ENCODE data around the gene DOLPP1. TPM values are rescaled to one million over a fixed set of nuclear protein-coding genes. Genes with fewer than 3 reads are reported as not detected.

Gene DOLPP1
- total RNA-seq, 1 experiment from 2014 or later, result 30.4 TPM

DNA sequence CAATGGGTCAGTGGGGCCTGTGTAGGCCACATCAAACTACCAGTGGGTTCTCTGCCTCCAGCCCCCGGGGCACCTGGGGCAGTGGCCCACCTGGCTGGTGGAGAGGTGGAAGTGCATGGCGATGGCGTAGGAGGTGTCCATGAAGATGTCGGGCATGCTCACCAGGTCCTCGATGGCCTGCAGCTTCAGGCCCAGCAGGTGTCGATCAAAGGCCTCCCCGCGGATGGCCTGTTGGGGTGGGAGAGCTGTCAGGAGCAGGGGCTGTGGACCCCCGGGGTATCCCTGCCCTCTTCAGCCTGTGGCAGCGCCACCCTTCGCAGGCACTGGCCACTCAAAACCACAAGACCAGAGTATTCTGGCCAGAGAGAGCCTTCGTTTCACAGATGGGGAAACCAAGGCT lies 15.0 kb downstream of the DOLPP1 start:
- TF ChIP-seq, protein P1, sequence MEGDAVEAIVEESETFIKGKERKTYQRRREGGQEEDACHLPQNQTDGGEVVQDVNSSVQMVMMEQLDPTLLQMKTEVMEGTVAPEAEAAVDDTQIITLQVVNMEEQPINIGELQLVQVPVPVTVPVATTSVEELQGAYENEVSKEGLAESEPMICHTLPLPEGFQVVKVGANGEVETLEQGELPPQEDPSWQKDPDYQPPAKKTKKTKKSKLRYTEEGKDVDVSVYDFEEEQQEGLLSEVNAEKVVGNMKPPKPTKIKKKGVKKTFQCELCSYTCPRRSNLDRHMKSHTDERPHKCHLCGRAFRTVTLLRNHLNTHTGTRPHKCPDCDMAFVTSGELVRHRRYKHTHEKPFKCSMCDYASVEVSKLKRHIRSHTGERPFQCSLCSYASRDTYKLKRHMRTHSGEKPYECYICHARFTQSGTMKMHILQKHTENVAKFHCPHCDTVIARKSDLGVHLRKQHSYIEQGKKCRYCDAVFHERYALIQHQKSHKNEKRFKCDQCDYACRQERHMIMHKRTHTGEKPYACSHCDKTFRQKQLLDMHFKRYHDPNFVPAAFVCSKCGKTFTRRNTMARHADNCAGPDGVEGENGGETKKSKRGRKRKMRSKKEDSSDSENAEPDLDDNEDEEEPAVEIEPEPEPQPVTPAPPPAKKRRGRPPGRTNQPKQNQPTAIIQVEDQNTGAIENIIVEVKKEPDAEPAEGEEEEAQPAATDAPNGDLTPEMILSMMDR (conservative IDR thresholded peaks at IDR 0.05; ENCODE audit: low read depth, low read length), result no peak
- TF ChIP-seq EZH2 (IDR thresholded peaks at IDR 0.05; ENCODE audit: borderline replicate concordance, low read depth, low read length, poor library complexity, severe bottlenecking), result no peak
- intact Hi-C loops (cut with micrococcal nuclease; ENCODE audit: unreplicated experiment), result no loop called here

DNA sequence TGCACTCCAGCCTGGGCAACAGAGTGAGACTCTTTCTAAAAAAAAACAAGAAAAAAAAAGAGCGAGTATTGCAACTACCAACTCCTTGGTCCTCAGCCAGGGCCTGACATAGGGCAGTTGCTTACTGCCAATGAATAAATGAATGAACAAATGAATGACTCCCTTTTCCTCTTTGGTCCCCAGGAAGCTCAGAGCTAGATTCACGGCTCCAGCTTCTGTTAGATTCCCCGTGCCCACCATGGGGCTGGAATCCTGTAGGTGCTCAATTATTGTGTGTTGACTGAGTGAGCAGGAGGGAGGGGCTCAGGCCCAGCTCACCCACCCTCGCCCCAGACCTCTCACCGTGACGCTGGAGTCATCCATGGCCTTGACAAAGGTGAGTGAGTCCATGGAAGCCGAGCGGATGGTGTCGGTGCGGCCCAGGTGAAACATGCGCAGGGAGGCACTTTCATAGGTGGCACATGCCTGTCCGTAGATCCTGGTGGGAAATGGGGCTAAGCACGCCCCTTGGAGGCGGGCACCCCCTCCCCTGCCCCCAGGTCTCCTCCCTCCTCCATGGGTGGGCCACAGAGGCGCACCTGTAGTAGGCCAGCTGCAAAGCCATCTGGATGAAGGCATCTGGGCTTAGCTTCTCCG lies 16.9 kb downstream of the DOLPP1 start:
- no peak for TF ChIP-seq EZH2 (IDR thresholded peaks at IDR 0.05; ENCODE audit: borderline replicate concordance, low read depth, low read length, poor library complexity, severe bottlenecking)
- Histone ChIP-seq H3K4me3 (ENCODE audit: low read depth, low read length, poor library complexity, severe bottlenecking) (no peak overlapping the region), H3K4me1 (ENCODE audit: insufficient read depth, low read length, poor library complexity, severe bottlenecking) (no peaks in the 10 kb centered on the region), H3K27ac (ENCODE audit: low read depth, low read length, poor library complexity, severe bottlenecking) (no peak overlapping the region), H3K27me3 (replicated peaks; ENCODE audit: insufficient read depth, low read depth, low read length, poor library complexity) (no peaks in the 10 kb centered on the region), H3K36me3 (ENCODE audit: insufficient read depth, low read length, poor library complexity, severe bottlenecking) (no peaks in the 10 kb centered on the region), H3K9me3 (ENCODE audit: low read depth, low read length, poor library complexity, severe bottlenecking) (no peaks in the 10 kb centered on the region)
- intact Hi-C loops (cut with micrococcal nuclease; ENCODE audit: unreplicated experiment), result no loop called here
- POLR2A ChIA-PET (ENCODE audit: low non-redundant PET), result no interaction called here
- CTCF ChIA-PET, result no interaction called here
- BruUV-seq (replicated peaks), result no TSS peak
- no peak for DNase-seq (ENCODE audit: low spot score)

More for the DNA sequence above, 15.0 kb downstream of the DOLPP1 start:
- ChIA-PET POLR2A (ENCODE audit: low non-redundant PET) (no interaction called here), CTCF (no interaction called here)
- no peaks in the 10 kb centered on the region for H3K4me1 ChIP-seq (ENCODE audit: insufficient read depth, low read length, poor library complexity, severe bottlenecking)
- H3K27me3 ChIP-seq (replicated peaks; ENCODE audit: insufficient read depth, low read depth, low read length, poor library complexity), result no peaks in the 10 kb centered on the region
- no peak overlapping the region for H3K27ac ChIP-seq (ENCODE audit: low read depth, low read length, poor library complexity, severe bottlenecking)
- no peak overlapping the region for H3K4me3 ChIP-seq (ENCODE audit: low read depth, low read length, poor library complexity, severe bottlenecking)
- H3K9me3 ChIP-seq (ENCODE audit: low read depth, low read length, poor library complexity, severe bottlenecking), result no peaks in the 10 kb centered on the region
- no peak for DNase-seq (ENCODE audit: low spot score)
- no TSS peak for BruUV-seq (replicated peaks)
- H3K36me3 ChIP-seq (ENCODE audit: insufficient read depth, low read length, poor library complexity, severe bottlenecking), result no peaks in the 10 kb centered on the region

DNA sequence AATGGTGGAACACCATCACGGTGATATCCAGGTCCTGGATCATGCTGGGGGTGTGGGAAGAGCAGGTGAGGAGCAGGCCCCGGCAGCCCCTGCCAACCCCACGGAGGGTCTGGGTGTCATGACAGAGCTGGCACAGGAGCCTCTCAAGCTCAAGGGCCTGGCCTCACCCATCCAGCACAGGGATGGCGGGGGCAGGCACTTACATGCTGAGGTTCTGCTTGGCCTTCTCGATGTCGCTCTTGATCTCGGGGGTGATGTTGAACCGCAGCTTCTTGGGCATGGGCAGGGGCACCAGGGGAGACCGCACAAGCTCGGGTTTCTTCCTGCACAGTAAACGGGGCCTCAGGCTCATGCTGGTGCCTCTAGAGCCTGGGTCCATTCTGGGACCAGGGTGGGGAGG lies 17.4 kb downstream of the DOLPP1 start:
- POLR2A ChIA-PET (ENCODE audit: low non-redundant PET), result no interaction called here
- Histone ChIP-seq H3K4me1 (ENCODE audit: insufficient read depth, low read length, poor library complexity, severe bottlenecking) (no peaks in the 10 kb centered on the region), H3K36me3 (ENCODE audit: insufficient read depth, low read length, poor library complexity, severe bottlenecking) (no peaks in the 10 kb centered on the region), H3K9me3 (ENCODE audit: low read depth, low read length, poor library complexity, severe bottlenecking) (no peaks in the 10 kb centered on the region), H3K4me3 (ENCODE audit: low read depth, low read length, poor library complexity, severe bottlenecking) (no peak overlapping the region), H3K27me3 (replicated peaks; ENCODE audit: insufficient read depth, low read depth, low read length, poor library complexity) (no peaks in the 10 kb centered on the region), H3K27ac (ENCODE audit: low read depth, low read length, poor library complexity, severe bottlenecking) (no peak overlapping the region)
- CTCF ChIA-PET, result no interaction called here
- no TSS peak for BruUV-seq (replicated peaks)
- DNase-seq (ENCODE audit: low spot score), result no peak
- no peak for TF ChIP-seq EZH2 (IDR thresholded peaks at IDR 0.05; ENCODE audit: borderline replicate concordance, low read depth, low read length, poor library complexity, severe bottlenecking)
- TF ChIP-seq, protein P1 (conservative IDR thresholded peaks at IDR 0.05; ENCODE audit: low read depth, low read length), result no peak
- intact Hi-C loops (cut with micrococcal nuclease; ENCODE audit: unreplicated experiment), result no loop called here
